Testis (tissue), 3 donors: ENCODE results near the gene SPRY1. TPM values are rescaled to one million over a fixed set of nuclear protein-coding genes. Genes with fewer than 3 reads are reported as not detected.

Source experiments
- DNase-seq: peaks from one replicate; pipeline ENCODE4 v3.0.0-alpha.2; 2019
- H3K27ac ChIP-seq, 2 donors: fragments of 200-600 bp; sonication (generic); one replicate each; pipeline ENCODE4 v1.5.1; 2019
- H3K27me3 ChIP-seq: fragments of 200-600 bp; sonication (generic); one replicate; pipeline ENCODE4 v1.5.1; 2019
- H3K36me3 ChIP-seq: fragments of 200-600 bp; sonication (generic); one replicate; pipeline ENCODE4 v1.5.1; 2017; ENCODE audit warnings: low read depth; ENCODE audit errors: missing control alignments
- H3K4me1 ChIP-seq: fragments of 200-600 bp; sonication (generic); one replicate; pipeline ENCODE4 v1.5.1; 2019
- H3K4me3 ChIP-seq, 2 donors: fragments of 200-600 bp; sonication (generic); one replicate each; pipeline ENCODE4 v1.5.1; 2017 to 2019
- H3K9me3 ChIP-seq: fragments of 200-600 bp; sonication (generic); one replicate; pipeline ENCODE4 v1.5.1; 2017
- CTCF ChIP-seq, 3 experiments: fragments of 450-650 bp in 2 of 3; fragments of 200-600 bp in 1 of 3; sonication (generic) in 1 of 3; IDR thresholded peaks; one replicate each; pipeline ENCODE4 v1.5.1; 2016 to 2019; ENCODE audit warnings: antibody characterized with exemption in 3 of 3, mild to moderate bottlenecking in 2 of 3, moderate library complexity in 1 of 3
- POLR2A ChIP-seq: fragments of 450-650 bp; IDR thresholded peaks from one replicate; pipeline ENCODE4 v1.6.1; 2017; ENCODE audit warnings: antibody characterized with exemption, mild to moderate bottlenecking, moderate library complexity
- WGBS, 2 donors: methylation state at CpG; one replicate each; pipeline ENCODE4 v1.1.5; 2018; 5-methylcytosine and 5-hydroxymethylcytosine counted together
- intact Hi-C: fragments of 100-400 bp; cut with DNase I; formaldehyde crosslinking; loops from one replicate; pipeline ENCODE4 v1.15.1; 2023; ENCODE audit warnings: low total_unique reads
- polyA plus RNA-seq: library from polyadenylated mRNA; stranded (reverse); fragments of 350-450 nt; fragmentation: Illumina TruSeq; extraction: RNeasy Lipid Tissue Mini Kit (QIAGEN cat#74804); gene quantifications from one replicate; pipeline ENCODE4 v1.2.3, GENCODE V29; 2014; ENCODE audit warnings: low read depth, low replicate concordance; ENCODE audit not compliant: insufficient read depth
- total RNA-seq, 2 donors: library from RNA; depleted of rRNA; stranded (reverse); fragments of >200 nt; gene quantifications; one replicate each; pipeline ENCODE4 v1.2.3, GENCODE V29; 2016

SPRY1 gene
- total and polyA plus RNA-seq, 3 donors from 2014 or later = 30.2 to 52.0 (median 36.0) TPM

- intact Hi-C loops = no loop called here
- Histone ChIP-seq H3K9me3 (no peaks in the 10 kb centered on the region), H3K4me3 (no peak overlapping the region), H3K27ac (no peak overlapping the region), H3K36me3 (no peaks in the 10 kb centered on the region), H3K4me1 (no peaks in the 10 kb centered on the region), H3K27me3 (no peaks in the 10 kb centered on the region)
- no peak for TF ChIP-seq CTCF (IDR thresholded peaks at IDR 0.05)
- no peak for TF ChIP-seq POLR2A
- DNase-seq = no peak
- WGBS, 2 donors = 93 to 94% methylated on average over 3 of the region's 3 CpGs
Measured at GRCh38 chr4:123453061-123453680, 56.6 kb downstream of the SPRY1 start.
